ENCODE data around the gene USP12.
A peak's percentile ranks its signal among the peaks of the same experiment; 100 is the strongest.

USP12 gene

GRCh38 chr13:27027086-27027667 is 144.4 kb downstream of the USP12 start:
- DNase-seq = no peak

DNA sequence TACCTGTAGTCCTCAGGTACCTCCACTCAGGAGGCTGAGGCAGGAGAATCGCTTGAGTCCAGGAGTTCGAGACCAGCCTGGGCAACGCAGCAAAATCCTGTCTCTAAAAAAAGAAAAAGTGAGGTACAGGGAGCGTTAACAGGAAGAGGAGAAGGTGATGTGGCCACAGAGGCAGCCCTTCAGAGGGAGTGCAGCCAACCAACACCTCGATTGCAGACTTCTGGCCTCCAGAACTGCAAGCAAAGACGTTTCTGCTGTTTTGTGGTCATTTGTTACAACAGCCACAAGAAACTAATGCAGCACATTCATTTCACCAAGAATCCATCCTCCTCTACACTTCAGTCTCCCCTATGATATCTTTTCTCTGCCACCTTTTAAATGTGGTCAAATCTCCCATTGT is 145.2 kb downstream of the USP12 start:
- no peak for DNase-seq

GRCh38 chr13:27024776-27025492 is 146.7 kb downstream of the USP12 start:
- no peak for DNase-seq

DNA sequence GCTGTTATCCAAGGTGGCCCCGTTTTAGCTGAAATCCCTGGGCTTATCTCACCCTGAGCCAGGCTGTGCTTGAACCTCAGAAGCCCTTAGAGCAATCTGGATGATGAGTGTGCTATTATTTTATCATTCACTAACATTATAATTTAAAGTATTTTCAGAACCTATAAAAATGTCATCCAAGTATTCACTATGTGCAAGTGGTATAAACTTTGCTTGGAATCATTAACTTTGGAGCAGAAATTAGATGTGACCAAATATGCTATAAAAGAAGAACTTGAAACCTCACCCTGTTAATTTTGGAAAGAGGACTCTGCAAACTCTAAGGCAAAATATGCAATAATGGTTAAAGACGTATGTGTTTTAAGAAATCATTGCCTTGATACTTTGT is 147.5 kb downstream of the USP12 start:
- no peak for DNase-seq

DNA sequence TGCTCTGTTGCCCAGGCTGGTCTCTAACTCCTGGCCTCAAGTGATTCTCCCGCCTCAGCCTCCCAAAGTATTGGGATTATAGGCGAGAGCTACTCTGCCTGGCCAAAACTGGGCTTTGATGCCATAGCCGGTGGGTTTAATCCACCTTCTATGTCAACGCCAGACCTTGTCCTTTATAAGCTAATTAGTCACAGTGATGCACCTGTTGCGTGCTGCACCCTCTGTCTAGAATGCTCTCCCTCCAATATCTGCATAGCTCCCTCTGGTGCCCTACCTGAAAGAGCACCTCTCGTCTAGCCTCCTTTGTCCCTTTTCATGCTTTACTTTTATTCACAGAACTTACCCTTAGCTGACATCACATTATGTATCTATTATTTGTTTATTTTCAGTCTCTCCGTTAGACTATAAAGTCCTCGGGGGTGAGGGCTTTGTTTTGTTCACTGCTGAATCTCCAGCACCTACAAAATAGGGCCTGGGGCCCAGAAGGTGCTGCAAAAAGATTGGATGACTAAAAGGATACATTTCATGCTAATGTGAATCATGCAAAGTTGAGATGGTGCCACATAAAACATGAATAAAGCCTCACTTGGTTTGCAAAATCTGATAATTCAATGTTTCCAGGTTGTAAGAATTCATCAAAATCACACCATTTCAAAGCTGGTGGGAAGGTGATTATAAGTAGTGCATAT is 148.1 kb downstream of the USP12 start:
- DNase-seq = peak in 1 of 2 experiments; percentile 7

DNA sequence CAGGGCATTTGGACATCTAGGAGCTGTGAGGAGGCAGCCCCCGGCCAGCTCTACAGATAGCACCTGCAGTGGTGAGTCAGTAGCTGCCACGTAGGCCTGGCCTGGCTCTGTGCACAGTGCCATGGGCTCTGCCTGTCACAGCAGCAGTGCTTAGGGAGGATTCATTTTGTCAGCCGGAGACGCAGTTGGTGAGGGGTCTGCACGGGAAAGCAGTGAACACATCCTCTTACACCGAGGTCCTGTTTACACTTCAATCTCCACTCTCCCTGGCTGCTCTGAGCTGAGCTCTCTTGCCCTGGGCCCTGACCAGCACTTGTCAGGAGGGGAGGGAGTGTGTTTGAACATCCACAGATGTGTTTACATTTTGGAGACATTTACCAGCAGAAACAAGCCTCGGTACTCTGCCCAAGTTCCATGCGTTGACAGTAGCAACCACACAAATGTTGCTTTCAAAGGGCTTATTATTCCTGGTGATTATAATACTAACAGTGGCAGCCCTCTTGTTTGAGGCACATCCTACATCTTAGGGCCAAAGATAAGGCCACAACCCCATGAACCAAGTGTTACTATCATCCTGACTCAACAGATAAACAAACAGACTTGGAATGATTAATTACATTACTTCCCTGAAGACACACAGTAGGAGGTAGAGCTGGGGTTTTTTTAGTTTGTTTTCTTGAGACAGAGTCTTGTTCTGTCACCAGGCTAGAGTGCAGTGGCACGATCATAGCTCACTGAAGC is 148.9 kb downstream of the USP12 start:
- peak; percentile 60 to 72 for DNase-seq

DNA sequence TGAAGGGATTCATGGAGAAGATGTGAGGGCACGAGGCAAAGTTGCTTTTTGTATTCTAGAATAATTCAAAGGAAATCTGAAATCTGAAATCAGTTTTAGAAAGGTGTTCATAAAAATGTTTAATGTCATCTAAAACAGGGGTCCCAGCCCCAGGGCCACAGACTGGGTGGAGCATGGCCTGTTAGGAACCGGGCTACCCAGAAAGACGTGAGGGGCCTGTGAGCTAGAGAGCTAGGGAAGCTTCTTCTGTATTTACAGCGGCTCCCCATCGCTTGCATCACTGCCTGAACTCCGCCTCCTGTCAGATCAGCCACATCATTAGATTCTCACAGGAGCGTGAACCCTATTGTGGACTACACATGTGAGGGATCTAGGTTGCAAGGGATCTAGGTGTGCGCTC is 151.2 kb downstream of the USP12 start:
- no peak for DNase-seq

GRCh38 chr13:27018882-27019281 is 152.7 kb downstream of the USP12 start:
- no peak for DNase-seq

- DNase-seq = no peak
Measured at GRCh38 chr13:27018344-27018861, 153.2 kb downstream of the USP12 start.

DNA sequence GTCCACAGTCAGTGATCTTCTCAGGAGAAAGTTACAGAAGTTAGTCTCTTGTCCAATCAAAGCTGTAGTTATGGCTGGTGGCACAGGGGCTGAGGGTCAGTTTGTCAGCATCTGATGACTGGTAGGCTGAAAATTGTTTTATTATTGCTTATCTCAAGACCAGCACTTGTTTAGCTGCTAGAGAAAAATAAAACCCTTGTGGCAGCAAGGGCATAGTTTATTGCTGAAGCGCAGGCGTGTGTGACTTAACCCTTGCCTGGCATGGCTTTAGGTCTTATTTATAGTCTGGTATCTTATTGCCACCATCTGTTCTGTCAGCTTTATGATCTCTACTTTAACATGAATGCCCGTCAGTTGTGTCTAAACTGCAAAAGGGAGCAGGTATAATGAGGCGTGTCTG is 154.7 kb downstream of the USP12 start:
- DNase-seq = no peak

All from SHP77 (cell line).